GM23338 (cell line): ENCODE results near the gene ADAMTS8.

ENCODE experiments used
- POLR2AphosphoS5 ChIP-seq: IDR thresholded peaks from 2 replicates; pipeline ENCODE4 v1.6.1; 2016; ENCODE audit warnings: antibody characterized with exemption, low read depth
- TF ChIP-seq, protein P1 (sequence below), 2 experiments: fragments of 200-600 bp in 1 of 2; sonication (generic) in 1 of 2; conservative IDR thresholded peaks; 2 replicates each; pipeline versions ENCODE4 v1.5.1 to v1.6.1; 2016 to 2017; ENCODE audit warnings: antibody characterized with exemption in 2 of 2, low read depth in 2 of 2, mild to moderate bottlenecking in 2 of 2, moderate library complexity in 1 of 2

DNA sequence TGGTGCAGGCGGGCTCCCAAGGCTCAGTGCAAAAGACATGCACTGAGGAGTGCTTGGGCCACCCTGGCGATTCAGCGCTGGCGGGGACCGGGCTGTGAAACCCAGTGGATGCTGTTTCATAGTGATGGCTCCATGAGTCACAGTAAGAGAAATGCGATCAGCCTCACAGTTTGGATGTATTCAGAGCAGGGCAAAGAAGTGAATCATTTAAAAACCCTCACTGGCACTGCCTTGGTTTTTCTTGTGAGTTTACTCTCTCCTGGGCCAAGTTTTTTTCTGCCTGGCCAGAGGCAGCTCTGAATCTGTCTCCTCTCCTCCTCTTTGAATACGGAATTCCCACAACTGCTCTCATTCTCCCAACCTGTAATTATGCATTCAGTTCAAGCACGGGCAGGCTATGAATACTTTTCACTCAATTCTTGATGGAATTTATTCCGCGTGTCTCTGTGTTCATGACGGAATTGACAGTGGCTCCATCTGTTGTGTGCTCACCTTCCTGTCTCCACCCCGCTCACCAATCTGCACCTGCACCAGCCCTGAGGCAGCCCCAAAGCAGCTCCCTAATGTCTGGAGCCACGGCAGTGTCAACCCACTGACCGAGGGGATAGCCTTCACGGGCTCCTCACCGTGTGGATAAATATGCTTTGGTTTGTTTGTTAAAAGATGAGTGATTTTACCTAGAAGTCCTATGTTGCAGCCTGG lies 14.9 kb downstream of the ADAMTS8 start:
- TF ChIP-seq, protein P1, sequence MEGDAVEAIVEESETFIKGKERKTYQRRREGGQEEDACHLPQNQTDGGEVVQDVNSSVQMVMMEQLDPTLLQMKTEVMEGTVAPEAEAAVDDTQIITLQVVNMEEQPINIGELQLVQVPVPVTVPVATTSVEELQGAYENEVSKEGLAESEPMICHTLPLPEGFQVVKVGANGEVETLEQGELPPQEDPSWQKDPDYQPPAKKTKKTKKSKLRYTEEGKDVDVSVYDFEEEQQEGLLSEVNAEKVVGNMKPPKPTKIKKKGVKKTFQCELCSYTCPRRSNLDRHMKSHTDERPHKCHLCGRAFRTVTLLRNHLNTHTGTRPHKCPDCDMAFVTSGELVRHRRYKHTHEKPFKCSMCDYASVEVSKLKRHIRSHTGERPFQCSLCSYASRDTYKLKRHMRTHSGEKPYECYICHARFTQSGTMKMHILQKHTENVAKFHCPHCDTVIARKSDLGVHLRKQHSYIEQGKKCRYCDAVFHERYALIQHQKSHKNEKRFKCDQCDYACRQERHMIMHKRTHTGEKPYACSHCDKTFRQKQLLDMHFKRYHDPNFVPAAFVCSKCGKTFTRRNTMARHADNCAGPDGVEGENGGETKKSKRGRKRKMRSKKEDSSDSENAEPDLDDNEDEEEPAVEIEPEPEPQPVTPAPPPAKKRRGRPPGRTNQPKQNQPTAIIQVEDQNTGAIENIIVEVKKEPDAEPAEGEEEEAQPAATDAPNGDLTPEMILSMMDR (conservative IDR thresholded peaks at IDR 0.05; ENCODE audit: low read depth in 2 of 2), result no peak
- TF ChIP-seq POLR2AphosphoS5, result no peak
